ENCODE results near the gene OPA1.

DNA sequence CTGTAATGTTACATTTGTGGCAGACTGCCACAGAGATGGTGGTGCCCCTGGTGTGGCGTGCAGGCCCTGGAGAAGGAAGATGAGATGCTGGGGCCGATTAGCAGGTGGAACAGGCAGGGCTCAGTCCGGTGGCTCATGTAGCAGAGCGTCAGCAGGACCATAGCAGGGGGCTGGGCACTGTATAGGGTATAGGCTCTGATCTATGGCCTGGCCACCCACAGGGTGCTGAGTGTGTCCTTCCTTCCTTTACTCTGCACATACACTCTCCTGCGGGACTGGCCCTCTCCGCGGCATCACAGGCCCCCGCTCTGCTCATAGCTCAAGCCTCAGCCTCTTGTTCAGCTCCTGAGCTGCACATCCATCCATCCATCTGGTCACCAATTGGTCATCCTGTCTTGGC is 143.6 kb downstream of the OPA1 start:
- TF ChIP-seq POLR2A (IDR thresholded peaks at IDR 0.05), result no peak
- TF ChIP-seq, protein P1, sequence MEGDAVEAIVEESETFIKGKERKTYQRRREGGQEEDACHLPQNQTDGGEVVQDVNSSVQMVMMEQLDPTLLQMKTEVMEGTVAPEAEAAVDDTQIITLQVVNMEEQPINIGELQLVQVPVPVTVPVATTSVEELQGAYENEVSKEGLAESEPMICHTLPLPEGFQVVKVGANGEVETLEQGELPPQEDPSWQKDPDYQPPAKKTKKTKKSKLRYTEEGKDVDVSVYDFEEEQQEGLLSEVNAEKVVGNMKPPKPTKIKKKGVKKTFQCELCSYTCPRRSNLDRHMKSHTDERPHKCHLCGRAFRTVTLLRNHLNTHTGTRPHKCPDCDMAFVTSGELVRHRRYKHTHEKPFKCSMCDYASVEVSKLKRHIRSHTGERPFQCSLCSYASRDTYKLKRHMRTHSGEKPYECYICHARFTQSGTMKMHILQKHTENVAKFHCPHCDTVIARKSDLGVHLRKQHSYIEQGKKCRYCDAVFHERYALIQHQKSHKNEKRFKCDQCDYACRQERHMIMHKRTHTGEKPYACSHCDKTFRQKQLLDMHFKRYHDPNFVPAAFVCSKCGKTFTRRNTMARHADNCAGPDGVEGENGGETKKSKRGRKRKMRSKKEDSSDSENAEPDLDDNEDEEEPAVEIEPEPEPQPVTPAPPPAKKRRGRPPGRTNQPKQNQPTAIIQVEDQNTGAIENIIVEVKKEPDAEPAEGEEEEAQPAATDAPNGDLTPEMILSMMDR (IDR thresholded peaks at IDR 0.05), result no peak
- TF ChIP-seq EP300 (IDR thresholded peaks at IDR 0.05), result no peak

All from sigmoid colon (tissue), 4 donors.